ENCODE results near the gene EEFSEC. TPM values are rescaled to one million over a fixed set of nuclear protein-coding genes. Genes with fewer than 3 reads are reported as not detected.

Gene EEFSEC
- total RNA-seq, 1 experiment from 2014 or later, result 37.7 TPM

- Mint-ChIP-seq H3K4me3 (ENCODE audit: low read depth, unreplicated experiment) (no peak overlapping the region), H3K9me3 (ENCODE audit: low read depth, unreplicated experiment) (no peaks in the 10 kb centered on the region), H3K4me1 (ENCODE audit: low read depth, unreplicated experiment) (peaks cover 27% of the 10 kb centered on the region), H3K27ac (ENCODE audit: unreplicated experiment) (no peak overlapping the region), H3K36me3 (ENCODE audit: insufficient read depth, unreplicated experiment) (peaks cover 25% of the 10 kb centered on the region), H3K27me3 (ENCODE audit: unreplicated experiment) (peaks cover 45% of the 10 kb centered on the region)
- intact Hi-C loops (cut with micrococcal nuclease; ENCODE audit: unreplicated experiment), result loop anchor here (2.0 kb wide), 1 partner anchor 55 kb away; no protein-coding TSS in a partner anchor
- BruUV-seq (replicated peaks), result no TSS peak
- no peak for DNase-seq
- CTCF ChIA-PET, result interaction anchor here (0.5 to 1.6 kb wide), 5 partner anchors 14 to 54 kb away, joined by 3 to 7 read pairs (median 4); no protein-coding TSS in a partner anchor
- no peak for TF ChIP-seq CTCF (IDR thresholded peaks at IDR 0.05; ENCODE audit: unreplicated experiment)
These were observed 282.3 kb downstream of the EEFSEC start for GRCh38 chr3:128435561-128435960.

GRCh38 chr3:128436214-128436613 lies 282.9 kb downstream of the EEFSEC start:
- Mint-ChIP-seq H3K4me3 (ENCODE audit: low read depth, unreplicated experiment) (no peak overlapping the region), H3K36me3 (ENCODE audit: insufficient read depth, unreplicated experiment) (peaks cover 25% of the 10 kb centered on the region), H3K27ac (ENCODE audit: unreplicated experiment) (no peak overlapping the region), H3K27me3 (ENCODE audit: unreplicated experiment) (peaks cover 45% of the 10 kb centered on the region), H3K9me3 (ENCODE audit: low read depth, unreplicated experiment) (no peaks in the 10 kb centered on the region), H3K4me1 (ENCODE audit: low read depth, unreplicated experiment) (peaks cover 27% of the 10 kb centered on the region)
- CTCF ChIA-PET, result interaction anchor here (0.5 to 0.6 kb wide), 2 partner anchors 21 to 47 kb away, joined by 4 to 10 read pairs; no protein-coding TSS in a partner anchor
- intact Hi-C loops (cut with micrococcal nuclease; ENCODE audit: unreplicated experiment), result no loop called here
- no peak for DNase-seq
- BruUV-seq (replicated peaks), result no TSS peak
- TF ChIP-seq CTCF (IDR thresholded peaks at IDR 0.05; ENCODE audit: unreplicated experiment), result no peak

GRCh38 chr3:128438488-128439072 lies 285.3 kb downstream of the EEFSEC start:
- H3K27ac Mint-ChIP-seq (ENCODE audit: unreplicated experiment), result no peak overlapping the region
- DNase-seq, result no peak
- H3K9me3 Mint-ChIP-seq (ENCODE audit: low read depth, unreplicated experiment), result no peaks in the 10 kb centered on the region
- H3K27me3 Mint-ChIP-seq (ENCODE audit: unreplicated experiment), result peaks cover 49% of the 10 kb centered on the region
- peaks cover 7% of the 10 kb centered on the region for H3K36me3 Mint-ChIP-seq (ENCODE audit: insufficient read depth, unreplicated experiment)
- intact Hi-C loops (cut with micrococcal nuclease; ENCODE audit: unreplicated experiment), result no loop called here
- no peak overlapping the region for H3K4me3 Mint-ChIP-seq (ENCODE audit: low read depth, unreplicated experiment)
- H3K4me1 Mint-ChIP-seq (ENCODE audit: low read depth, unreplicated experiment), result peaks cover 12% of the 10 kb centered on the region
- TF ChIP-seq CTCF (IDR thresholded peaks at IDR 0.05; ENCODE audit: unreplicated experiment), result peak; percentile 53
- BruUV-seq (replicated peaks), result no TSS peak
- CTCF ChIA-PET, result interaction anchor here (0.8 kb wide), 1 partner anchor 9 kb away, joined by 4 read pairs; no protein-coding TSS in a partner anchor

GRCh38 chr3:128439226-128439625 lies 285.9 kb downstream of the EEFSEC start:
- DNase-seq, result no peak
- H3K4me3 Mint-ChIP-seq (ENCODE audit: low read depth, unreplicated experiment), result no peak overlapping the region
- H3K9me3 Mint-ChIP-seq (ENCODE audit: low read depth, unreplicated experiment), result no peaks in the 10 kb centered on the region
- no peak overlapping the region for H3K27ac Mint-ChIP-seq (ENCODE audit: unreplicated experiment)
- H3K27me3 Mint-ChIP-seq (ENCODE audit: unreplicated experiment), result peaks cover 55% of the 10 kb centered on the region
- BruUV-seq (replicated peaks), result no TSS peak
- intact Hi-C loops (cut with micrococcal nuclease; ENCODE audit: unreplicated experiment), result no loop called here
- CTCF ChIA-PET, result no interaction called here
- H3K36me3 Mint-ChIP-seq (ENCODE audit: insufficient read depth, unreplicated experiment), result peaks cover 7% of the 10 kb centered on the region
- TF ChIP-seq CTCF (IDR thresholded peaks at IDR 0.05; ENCODE audit: unreplicated experiment), result no peak
- H3K4me1 Mint-ChIP-seq (ENCODE audit: low read depth, unreplicated experiment), result peaks cover 12% of the 10 kb centered on the region

All from Calu3 (cell line).